Panc1 (cell line): Measurements from ENCODE around the gene ZNF717. TPM values are rescaled to one million over a fixed set of nuclear protein-coding genes. Genes with fewer than 3 reads are reported as not detected.
"Not testable (repeated sequence)": the region's sequence is repeated elsewhere in the genome, so short reads cannot be mapped to it uniquely, and the experiment has no call there.

Experiments used
- ATAC-seq: fragments of 200-7000 bp; cut with Tn5 transposase; 2 replicates; pipeline ENCODE4 v1.9.1; 2020; ENCODE audit warnings: mild to moderate bottlenecking, moderate library complexity
- BruUV-seq: library from RNA; stranded (reverse); fragments of 400-500 nt; replicated peaks from 2 replicates; lab custom pipeline; 2021; lab: Mats Ljungman, UMichigan
- CTCF ChIA-PET: fragments of 300-600 bp; sonication (Branson Sonifier 250); formaldehyde crosslinking; loops from one replicate; lab custom pipeline; 2022; ENCODE audit warnings: antibody characterized with exemption; lab: Charles Lee
- POLR2A ChIA-PET: fragments of 300-600 bp; sonication (Branson Sonifier 250); formaldehyde crosslinking; loops from one replicate; lab custom pipeline; 2022; ENCODE audit warnings: antibody characterized with exemption; lab: Charles Lee
- DNase-seq: peaks from one replicate; pipeline ENCODE4 v3.0.0-alpha.2; 2010; ENCODE audit warnings: low read depth, low spot score
- H3K27ac ChIP-seq: 2 replicates; pipeline ENCODE4 v1.5.1; 2011; ENCODE audit warnings: mild to moderate bottlenecking, low read length, inconsistent platforms
- H3K27me3 ChIP-seq: fragments of 200-500 bp; sonication (Bioruptor generic); 2 replicates; pipeline ENCODE4 v1.6.0; 2014; ENCODE audit warnings: low read length, inconsistent platforms; ENCODE audit not compliant: control insufficient read depth, insufficient read depth
- H3K36me3 ChIP-seq: fragments of 200-500 bp; sonication (Bioruptor generic); 2 replicates; pipeline ENCODE4 v1.5.1; 2014; ENCODE audit warnings: inconsistent platforms, mild to moderate bottlenecking, low read length, moderate library complexity; ENCODE audit not compliant: control insufficient read depth, insufficient read depth
- H3K4me1 ChIP-seq: 2 replicates; pipeline ENCODE4 v1.5.1; 2011; ENCODE audit warnings: inconsistent platforms, mild to moderate bottlenecking, low read length, moderate library complexity; ENCODE audit not compliant: control insufficient read depth, insufficient read depth
- H3K4me3 ChIP-seq, 2 experiments: 2 replicates each; pipeline ENCODE4 v1.5.1; 2011 to 2012; ENCODE audit warnings: low read depth in 2 of 2, low read length in 2 of 2, mild to moderate bottlenecking in 2 of 2, inconsistent platforms in 1 of 2, moderate library complexity in 1 of 2
- H3K9me3 ChIP-seq: fragments of 200-500 bp; sonication (Bioruptor generic); 2 replicates; pipeline ENCODE4 v1.5.1; 2014; ENCODE audit warnings: low read depth, mild to moderate bottlenecking, inconsistent platforms, low read length, moderate library complexity; ENCODE audit not compliant: control insufficient read depth, insufficient read depth
- CTCF ChIP-seq: fragments of 450-650 bp; IDR thresholded peaks from 2 replicates; pipeline ENCODE4 v1.5.1; 2017; ENCODE audit warnings: mild to moderate bottlenecking
- POLR2AphosphoS5 ChIP-seq: IDR thresholded peaks from 2 replicates; pipeline ENCODE4 v1.6.1; 2012; ENCODE audit warnings: mild to moderate bottlenecking, low read depth, low read length, moderate library complexity
- REST ChIP-seq, 2 experiments: IDR thresholded peaks; 2 replicates each; pipeline ENCODE4 v1.6.1; 2011 to 2012; ENCODE audit warnings: low read depth in 2 of 2, control low read depth in 1 of 2, low read length in 1 of 2, mild to moderate bottlenecking in 1 of 2, moderate library complexity in 1 of 2; ENCODE audit not compliant: insufficient read depth in 1 of 2
- SIN3A ChIP-seq: IDR thresholded peaks from 2 replicates; pipeline ENCODE4 v1.6.1; 2012; ENCODE audit warnings: low read depth, mild to moderate bottlenecking, low read length, moderate library complexity, borderline replicate concordance; ENCODE audit not compliant: insufficient read depth
- TCF7L2 ChIP-seq: IDR thresholded peaks from 2 replicates; pipeline ENCODE4 v1.6.1; 2011; ENCODE audit warnings: mild to moderate bottlenecking, low read depth, low read length, inconsistent platforms
- in situ Hi-C: cut with HindIII; loops from 2 replicates; pipeline ENCODE4 v1.10.0; 2016; ENCODE audit warnings: low sequenced_read_pairs, low pct_unique_long_range_greater_than_20kb
- intact Hi-C: fragments of 100-400 bp; cut with micrococcal nuclease; formaldehyde crosslinking; loops from one replicate; pipeline ENCODE4 v1.10.0; 2022; ENCODE audit not compliant: unreplicated experiment
- total RNA-seq: library from RNA; stranded (reverse); gene quantifications from one replicate; pipeline ENCODE4 v1.2.1, GENCODE V29; 2021; ENCODE audit not compliant: unreplicated experiment

ZNF717 gene
- total RNA-seq, 1 experiment from 2014 or later: 6.3 TPM

GRCh38 chr3:75781079-75781745 lies 4.1 kb downstream of the ZNF717 start:
- no peaks in the 10 kb centered on the region for H3K4me1 ChIP-seq
- ChIA-PET POLR2A (no interaction called here), CTCF (no interaction called here)
- H3K4me3 ChIP-seq: no peak overlapping the region
- intact Hi-C loops (no loop called here), in situ Hi-C loops (no loop called here)
- no peaks in the 10 kb centered on the region for H3K27me3 ChIP-seq
- H3K9me3 ChIP-seq: no peaks in the 10 kb centered on the region
- BruUV-seq: no TSS peak
- H3K27ac ChIP-seq: no peak overlapping the region
- TF ChIP-seq POLR2AphosphoS5 (no peak), REST (IDR thresholded peaks at IDR 0.05; ENCODE audit: insufficient read depth in 1 of 2, low read depth in 2 of 2, low read length in 1 of 2) (no peak), TCF7L2 (no peak), CTCF (no peak), SIN3A (no peak)
- ATAC-seq (no peak), DNase-seq (no peak)
- H3K36me3 ChIP-seq: no peaks in the 10 kb centered on the region

GRCh38 chr3:75777742-75778141 lies 7.6 kb downstream of the ZNF717 start:
- DNase-seq, H3K4me3 ChIP-seq, BruUV-seq, H3K9me3 ChIP-seq, intact Hi-C loops, ATAC-seq, H3K36me3 ChIP-seq, POLR2A ChIA-PET, H3K27me3 ChIP-seq, H3K27ac ChIP-seq, H3K4me1 ChIP-seq, CTCF ChIA-PET, in situ Hi-C loops: not testable (repeated sequence)

- intact Hi-C loops, H3K9me3 ChIP-seq, in situ Hi-C loops, H3K4me1 ChIP-seq, POLR2A ChIA-PET, H3K36me3 ChIP-seq, ATAC-seq, CTCF ChIA-PET, H3K27ac ChIP-seq, BruUV-seq, H3K4me3 ChIP-seq, H3K27me3 ChIP-seq, DNase-seq: not testable (repeated sequence)
These were observed 13.7 kb downstream of the ZNF717 start for GRCh38 chr3:75771631-75772030.
